Stimulated activated naive CD4-positive, alpha-beta T cell treated with Interleukin-2 at 50 U/mL for 16 hours (primary cell): ENCODE data around the gene THBS2.
"Not testable (repeated sequence)": the region's sequence is repeated elsewhere in the genome, so short reads cannot be mapped to it uniquely, and the experiment has no call there.

ENCODE experiments used
- DNase-seq: peaks from one replicate; lab custom pipeline; 2025; lab: John Stamatoyannopoulos, UW

The THBS2 gene

DNA sequence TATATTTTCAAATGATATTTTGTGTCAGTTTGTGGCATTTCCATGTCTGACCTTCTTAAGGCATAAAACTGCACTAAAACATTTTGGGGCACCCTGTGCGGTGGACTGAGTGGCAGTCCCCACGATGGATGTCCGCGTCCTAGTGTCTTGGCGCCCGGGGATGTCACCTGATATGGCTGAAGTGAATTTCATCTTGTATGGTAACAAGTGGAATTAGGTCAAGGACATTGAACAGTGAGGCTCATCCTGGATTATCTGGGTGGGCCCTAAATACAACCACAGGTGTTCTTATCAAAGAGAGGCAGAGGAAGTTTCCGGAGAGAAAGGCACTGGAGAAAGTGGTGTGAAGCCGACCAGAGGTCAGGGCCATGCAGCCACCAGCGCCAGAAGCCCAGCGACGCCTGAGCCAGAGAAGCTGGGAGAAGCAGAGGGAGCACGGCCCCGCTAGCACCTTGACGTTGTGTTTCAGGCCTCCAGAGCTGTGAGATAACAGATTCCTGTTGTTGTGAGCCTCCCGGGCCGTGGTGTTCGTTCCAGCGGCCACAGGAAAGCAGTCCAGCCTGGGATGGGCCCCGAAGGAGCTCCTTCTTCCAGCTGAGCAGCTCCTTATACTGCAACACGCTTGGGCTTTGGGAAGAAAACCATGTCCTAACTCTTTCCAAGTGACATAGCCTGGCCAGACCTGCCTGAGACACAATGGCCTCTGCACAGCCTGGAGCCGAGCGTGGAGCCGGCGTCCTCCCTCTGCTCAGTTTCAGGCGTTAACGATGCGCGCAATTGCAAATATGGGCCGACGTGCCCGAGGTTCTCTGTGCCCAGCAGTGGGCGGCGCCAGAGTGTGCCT is 22.5 kb downstream of the THBS2 start:
- no peak for DNase-seq

- no peak for DNase-seq
Measured at GRCh38 chr6:169230322-169230665, 23.4 kb downstream of the THBS2 start.

DNA sequence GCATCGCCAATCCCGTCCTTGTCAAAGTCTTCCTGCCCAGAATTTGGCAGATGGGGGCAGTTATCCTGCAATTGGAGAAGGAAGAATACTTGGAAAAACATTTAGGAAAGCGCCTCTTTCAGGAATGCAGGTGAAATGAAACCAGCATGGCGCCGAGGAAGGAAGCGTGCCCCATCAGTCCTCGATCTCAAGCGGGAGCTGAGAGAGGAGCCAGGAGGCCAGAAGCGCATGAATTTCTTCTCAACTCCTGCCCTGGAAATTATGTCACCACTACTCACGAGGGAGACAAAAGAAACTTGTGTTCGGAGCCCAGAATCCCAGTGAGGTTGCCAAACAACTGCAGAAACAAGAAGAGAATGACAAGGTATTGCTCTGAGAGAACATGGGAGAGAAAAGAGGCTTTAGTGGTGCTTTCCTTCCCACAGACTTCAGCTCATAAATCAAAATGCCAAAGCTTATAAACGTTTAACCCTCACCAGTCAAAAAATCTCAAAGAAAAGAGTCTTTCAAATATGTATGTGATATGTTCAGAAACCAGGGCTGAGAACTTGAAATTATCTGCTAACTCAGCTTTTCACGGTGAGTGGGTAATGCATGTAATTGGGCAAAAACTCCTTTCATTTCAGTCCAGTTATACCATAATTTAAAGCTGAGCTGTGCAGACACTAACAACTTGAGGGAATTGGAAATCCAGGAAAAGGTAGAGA is 23.9 kb downstream of the THBS2 start:
- no peak for DNase-seq

DNA sequence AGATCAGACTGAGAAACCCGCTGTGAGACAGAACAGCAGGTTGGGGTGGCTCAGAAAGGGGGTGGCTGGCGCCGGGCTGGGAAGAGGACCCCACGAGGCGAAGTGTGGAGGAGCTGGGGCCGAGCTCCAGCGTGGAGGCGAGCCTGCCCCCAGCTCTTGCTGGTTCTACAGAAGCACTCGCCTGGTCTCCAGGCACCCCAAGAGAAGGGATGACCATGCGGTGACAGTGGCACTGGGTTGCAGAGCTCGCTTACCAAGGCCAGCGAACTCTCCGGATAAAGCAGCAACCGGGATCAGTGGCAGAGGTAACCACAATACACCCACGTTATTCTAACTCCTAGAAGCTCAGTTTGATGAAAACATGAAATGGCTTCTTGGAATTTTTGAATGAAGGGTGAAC is 26.5 kb downstream of the THBS2 start:
- DNase-seq: no peak

DNA sequence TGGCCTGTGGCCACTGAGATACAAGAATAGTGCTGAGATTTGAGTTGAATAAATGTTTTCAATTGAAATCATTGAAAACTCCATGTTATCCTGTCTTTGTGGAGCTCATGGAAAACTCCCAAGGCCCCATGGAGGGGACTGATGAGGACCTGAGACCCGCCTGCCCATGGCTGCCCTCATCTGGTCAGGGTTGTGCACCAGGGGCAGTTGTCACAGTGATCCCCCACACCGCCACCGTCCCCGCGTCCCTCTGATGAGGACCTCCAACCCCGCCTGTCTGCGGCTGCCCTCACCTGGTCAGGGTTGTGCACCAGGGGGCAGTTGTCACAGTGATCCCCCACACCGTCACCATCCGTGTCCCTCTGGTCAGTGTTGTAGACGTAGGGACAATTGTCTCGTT is 27.8 kb downstream of the THBS2 start:
- no peak for DNase-seq

DNA sequence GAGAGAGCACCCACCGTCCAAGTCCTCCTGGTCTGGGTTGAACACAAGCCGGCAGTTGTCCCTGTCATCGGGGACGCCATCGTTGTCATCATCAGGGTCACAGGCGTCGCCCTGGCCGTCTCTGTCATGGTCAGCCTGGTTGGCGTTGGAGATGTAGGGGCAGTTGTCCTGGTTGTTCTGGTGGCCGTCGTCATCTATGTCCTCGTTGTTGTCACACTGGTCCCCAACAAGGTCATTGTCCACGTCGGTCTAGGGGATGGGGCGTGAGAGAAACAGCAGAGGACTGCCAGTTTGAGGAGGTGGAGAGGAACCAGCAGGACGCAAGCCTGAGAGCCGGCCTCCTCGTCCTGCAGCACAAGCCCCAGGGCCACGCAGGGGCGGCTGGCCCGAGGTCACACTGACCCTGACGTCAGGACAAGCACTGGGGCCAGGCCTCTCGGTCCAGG is 28.5 kb downstream of the THBS2 start:
- no peak for DNase-seq

DNA sequence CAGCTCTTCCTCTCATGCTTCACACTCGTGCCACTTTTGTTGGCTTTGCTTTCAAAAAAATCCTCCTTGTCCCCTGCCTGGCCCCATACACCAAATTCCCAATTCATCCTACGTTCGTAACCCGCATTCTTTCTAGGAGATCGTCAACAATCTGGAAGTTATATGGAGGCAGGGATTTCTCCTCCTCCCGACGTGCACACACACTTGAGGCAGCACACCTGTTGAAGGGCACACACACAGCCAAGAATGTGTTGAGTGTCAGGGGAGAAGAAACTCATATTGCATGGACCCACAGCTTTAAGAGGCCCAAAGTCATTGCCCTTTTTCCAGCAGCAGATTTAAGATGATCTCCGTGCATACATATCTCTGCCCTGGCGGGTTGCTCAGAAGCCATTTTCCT is 28.9 kb downstream of the THBS2 start:
- no peak for DNase-seq

DNA sequence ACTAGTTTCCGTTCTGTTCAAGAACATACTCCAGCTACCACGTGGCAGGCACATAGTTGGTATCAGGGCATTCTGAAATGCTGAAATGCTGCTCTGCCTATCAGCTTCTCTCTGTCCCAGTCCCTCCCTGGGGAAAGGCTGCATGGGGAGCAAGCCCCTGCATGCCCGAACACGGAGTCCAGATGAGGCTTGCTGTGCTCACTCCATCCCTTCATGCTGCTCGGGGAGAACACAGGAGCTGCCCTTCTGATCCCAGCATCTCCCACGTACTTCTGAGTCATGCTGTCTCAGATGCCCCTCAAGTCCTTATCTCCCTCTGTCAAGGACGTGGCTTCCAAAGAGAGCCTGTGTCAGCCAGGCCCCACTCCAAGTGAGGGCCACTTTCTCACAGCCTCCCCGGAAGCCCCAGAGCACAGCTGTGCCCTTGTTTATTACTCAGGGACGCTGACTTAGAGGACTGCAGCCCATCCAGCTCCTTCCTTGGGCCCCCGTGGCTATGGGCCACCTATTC is 29.4 kb downstream of the THBS2 start:
- DNase-seq: no peak

GRCh38 chr6:169223006-169223405 is 30.6 kb downstream of the THBS2 start:
- DNase-seq: no peak

GRCh38 chr6:169222126-169222525 is 31.5 kb downstream of the THBS2 start:
- no peak for DNase-seq

- no peak for DNase-seq
Measured at GRCh38 chr6:169221264-169221663, 32.4 kb downstream of the THBS2 start.

GRCh38 chr6:169220068-169220964 is 33.3 kb downstream of the THBS2 start:
- DNase-seq: no peak

DNA sequence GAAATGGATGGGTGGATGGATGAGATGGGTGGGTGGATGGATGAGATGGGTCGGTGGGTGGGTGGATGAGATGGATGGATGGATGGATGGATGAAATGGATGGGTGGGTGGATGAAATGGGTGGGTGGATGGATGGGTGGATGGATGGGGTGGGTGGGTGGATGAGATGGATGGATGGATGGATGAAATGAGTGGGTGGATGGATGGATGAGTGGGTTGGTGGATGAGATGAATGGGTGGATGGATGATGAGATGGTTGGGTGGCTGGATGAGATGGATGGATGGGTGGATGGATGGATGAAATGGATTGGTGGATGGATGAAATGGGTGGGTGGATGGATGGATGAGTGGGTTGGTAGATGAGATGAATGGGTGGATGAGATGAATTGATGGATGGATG is 35.7 kb downstream of the THBS2 start:
- no peak for DNase-seq

DNA sequence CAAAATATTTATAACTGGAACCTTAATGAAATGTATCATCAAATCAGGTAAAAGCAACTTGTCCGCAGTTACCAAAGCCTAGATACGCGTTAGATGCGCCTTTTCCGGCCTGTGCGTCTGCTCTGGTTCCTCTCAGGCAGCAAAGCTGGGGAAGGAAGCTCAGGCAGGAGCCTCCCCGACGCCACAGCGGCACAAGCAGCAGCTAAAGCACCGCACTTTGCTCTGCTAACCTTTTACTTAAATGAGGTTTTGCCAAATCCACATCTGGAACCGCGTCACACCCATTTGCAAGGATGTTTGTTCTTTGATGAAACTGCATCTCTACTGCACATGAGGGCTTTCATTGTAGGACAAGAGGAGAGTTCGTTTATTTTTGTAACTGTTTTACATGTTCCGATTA is 36.8 kb downstream of the THBS2 start:
- no peak for DNase-seq

DNA sequence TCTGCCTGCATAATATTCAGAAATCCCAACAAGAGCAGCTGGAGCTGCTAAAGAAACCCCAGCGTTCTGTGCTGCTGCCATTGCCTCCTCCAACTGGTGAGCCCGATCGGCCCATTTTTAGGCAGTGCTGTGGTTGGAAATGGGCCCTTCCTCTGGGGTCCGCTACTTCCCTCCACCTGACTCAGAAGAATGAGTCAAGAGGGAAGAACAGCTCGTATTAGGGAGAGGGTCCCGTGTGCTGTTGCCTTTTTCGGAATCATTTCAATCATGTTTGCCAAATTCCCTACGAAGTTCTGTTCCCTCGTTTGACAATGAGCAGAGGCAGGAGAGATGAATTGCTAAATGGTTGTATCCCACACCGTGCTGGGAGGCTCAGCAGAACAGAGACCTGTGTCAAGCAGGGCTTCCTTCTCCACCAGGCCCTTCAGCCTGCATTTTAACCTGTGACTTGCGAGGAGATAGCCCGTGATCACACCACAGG is 38.4 kb downstream of the THBS2 start:
- DNase-seq: no peak

DNA sequence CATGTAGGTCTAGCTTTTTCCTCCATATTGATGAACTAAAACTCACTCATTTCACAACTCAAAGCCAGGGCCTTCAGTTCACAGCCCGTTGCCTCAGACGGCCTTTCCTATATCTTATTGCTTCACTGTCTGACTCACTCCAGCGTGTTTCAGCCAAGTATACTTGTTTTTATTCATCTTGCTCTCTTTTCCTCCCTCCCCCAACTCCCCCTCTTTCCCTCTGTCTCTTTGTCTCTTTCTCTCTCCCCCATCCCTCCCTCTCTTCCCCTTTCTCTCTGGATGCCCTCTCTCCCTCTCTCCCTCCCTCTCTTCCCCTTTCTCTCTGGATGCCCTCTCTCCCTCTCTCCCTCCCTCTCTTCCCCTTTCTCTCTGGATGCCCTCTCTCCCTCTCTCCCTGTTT is 38.9 kb downstream of the THBS2 start:
- DNase-seq: not testable (repeated sequence)

DNA sequence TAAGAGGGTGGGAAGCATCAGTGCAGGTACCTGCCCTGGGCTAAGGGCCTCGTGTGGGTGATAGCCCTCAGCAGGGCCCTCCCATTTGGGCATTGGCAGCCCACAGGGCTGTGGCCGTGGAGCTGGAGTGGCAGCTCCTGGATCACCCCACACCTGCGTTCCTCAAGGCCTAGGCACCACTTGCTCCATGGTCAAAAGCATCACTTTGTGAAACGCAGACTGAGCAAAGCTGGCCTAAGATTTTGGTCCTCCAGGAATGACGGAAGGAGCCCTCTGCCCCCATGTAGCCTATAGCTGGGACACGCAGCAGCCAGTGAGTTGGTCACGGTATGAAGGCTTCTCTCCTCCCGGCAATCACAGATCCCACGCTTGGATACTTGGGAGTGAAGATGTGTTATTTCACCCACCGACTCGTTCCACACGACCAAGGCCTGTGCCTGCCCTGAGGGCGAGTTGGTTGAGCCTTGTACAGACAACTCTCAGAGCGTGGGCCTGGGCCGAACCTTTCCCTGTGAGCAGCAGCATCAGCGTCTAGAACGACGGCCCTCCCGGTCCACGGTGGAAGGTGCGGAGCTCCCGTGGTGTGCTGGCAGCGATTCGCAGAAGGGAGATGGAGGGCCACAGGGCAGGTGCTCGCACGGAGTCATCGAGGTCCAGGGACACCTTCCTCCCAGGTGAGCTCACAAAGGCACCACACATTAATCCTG is 39.7 kb downstream of the THBS2 start:
- no peak for DNase-seq

DNA sequence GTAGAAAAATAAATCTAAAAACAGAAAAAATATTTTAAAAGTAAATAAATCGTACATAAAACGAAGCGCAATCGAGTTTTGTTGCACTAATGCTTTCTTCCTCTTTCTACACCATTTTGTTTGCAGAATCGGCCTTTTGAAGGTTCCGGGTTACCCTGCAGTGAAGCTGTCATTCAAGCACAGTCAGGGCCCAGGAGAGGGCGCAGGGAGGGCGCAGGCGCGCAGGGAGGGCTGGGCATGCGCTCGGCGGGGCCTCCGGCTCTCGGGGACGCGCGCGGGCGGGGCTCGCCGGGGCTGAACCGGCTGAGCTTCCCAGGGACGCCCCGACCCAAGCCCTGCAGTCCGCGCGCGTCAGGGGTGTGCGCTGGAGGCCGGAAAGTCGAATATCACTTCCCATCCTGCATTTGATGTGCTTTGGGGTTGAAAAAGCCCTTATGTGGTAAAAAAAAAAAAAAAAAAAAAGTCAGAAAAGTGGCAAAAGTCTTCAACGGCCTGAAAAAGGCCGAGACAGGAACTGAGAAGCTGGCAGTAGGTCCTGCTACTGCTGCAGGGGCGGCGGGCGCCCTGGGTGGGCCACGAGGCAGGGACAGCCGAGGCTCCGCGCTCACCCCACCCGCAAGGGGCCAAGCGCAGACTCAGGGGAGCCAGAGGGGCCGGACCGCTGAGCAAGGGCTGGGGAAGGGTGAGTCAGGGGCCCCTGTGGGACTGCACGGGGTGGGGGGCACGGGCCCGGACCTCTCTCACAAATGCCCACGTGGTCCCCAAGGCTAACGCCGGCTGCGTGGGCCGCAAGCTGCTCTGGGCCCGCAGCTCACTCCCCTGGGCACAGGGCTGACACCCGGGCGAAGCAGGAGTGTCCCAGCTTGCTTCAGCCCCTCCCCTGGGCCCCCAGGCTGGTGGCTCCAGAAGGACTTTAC is 40.5 kb downstream of the THBS2 start:
- DNase-seq: peak; percentile 83

- DNase-seq: no peak
Measured at GRCh38 chr6:169212436-169212835, 41.2 kb downstream of the THBS2 start.

GRCh38 chr6:169211881-169212280 is 41.8 kb downstream of the THBS2 start:
- no peak for DNase-seq
